Epidermal melanocyte (primary cell): ENCODE results near the gene CHFR.
"Not testable (repeated sequence)": the region's sequence is repeated elsewhere in the genome, so short reads cannot be mapped to it uniquely, and the experiment has no call there.

Source experiments
- DNase-seq: peaks from one replicate; pipeline ENCODE4 v3.0.0; 2011; ENCODE audit warnings: low spot score; ENCODE audit not compliant: insufficient read length

CHFR gene

GRCh38 chr12:132841151-132841550 lies 46.3 kb downstream of the CHFR start:
- DNase-seq = no peak

DNA sequence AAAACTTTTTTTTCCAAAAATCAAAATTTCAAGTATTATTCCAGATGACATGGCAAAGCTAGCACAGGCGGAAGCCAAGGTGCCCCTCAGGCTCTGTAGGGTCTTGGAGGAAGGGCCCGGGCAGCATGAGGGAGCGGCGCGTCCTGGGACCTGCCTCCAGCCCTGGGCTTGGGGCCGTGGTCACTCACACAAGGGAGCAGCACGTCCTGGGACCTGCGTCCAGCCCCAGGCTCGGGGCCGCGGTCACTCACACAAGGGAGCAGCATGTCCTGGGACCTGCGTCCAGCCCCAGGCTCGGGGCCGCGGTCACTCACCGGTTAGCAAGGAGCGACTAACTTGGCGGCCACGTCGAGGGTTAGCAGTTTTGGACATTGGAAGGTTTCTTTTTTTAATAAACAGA lies 46.9 kb downstream of the CHFR start:
- no peak for DNase-seq

DNA sequence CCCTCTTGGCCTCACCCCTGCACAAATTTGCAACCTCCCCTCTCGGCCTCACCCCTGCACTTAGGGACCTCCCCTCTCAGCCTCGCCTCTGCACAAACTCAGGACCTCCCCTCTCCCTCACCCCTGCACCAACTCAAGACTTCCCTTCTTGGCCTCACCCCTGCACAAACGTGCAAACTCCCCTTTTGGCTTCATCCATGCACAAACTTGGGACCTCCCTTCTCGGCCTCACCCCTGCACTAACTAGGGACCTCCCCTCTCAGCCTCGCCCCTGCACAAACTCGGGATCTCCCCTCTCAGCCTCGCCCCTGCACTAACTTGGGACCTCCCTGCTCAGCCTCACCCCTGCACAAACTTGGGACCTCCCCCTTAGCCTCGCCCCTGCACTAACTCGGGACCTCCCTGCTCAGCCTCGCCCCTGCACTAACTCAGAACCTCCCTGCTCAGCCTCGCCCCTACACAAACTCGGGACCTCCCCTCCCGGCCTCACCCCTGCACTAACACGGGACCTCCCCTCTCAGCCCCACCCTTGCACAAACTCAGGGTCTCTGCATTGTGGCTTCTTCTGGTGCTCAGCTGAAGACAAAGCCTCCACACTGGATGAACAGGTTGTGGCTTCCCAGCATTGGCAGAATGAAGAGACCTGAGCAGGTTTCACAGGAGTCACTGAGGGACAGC lies 47.7 kb downstream of the CHFR start:
- no peak for DNase-seq

GRCh38 chr12:132838410-132839080 lies 48.9 kb downstream of the CHFR start:
- no peak for DNase-seq

DNA sequence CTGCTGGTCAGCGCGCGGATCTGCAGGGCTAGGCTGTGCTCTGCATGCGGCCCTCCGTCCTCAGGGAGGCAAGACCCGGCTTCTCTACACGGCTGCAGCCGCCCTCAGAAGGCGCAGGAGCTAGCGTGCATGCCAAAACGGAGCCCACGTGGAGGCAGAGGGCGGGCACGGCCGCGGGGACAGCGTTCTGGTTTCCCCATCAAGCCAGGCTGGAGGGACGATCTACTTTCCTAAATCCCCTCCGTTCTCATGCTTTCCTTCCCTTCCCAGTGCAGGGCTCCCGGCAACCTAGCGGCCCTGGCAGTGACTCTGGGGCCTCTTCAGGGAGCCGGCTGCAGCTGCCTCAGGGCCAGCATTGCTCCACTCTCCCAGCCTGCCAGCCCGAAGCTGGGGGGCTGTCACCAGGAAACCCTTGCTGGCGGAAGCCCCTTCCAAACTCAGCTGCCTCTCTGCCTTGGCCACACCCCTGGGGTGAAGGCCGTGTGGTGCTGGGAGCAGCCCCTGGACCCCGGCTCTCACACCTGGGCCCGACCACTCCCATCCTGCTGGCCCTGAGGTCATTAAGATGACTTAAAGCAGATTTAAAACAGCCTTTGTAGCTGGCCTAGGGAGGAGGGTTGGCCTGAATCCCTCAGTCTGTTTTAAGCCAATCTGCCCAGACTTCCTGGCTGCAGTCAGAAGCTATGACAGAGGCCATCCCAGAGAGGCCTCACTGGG lies 49.6 kb downstream of the CHFR start:
- no peak for DNase-seq

DNA sequence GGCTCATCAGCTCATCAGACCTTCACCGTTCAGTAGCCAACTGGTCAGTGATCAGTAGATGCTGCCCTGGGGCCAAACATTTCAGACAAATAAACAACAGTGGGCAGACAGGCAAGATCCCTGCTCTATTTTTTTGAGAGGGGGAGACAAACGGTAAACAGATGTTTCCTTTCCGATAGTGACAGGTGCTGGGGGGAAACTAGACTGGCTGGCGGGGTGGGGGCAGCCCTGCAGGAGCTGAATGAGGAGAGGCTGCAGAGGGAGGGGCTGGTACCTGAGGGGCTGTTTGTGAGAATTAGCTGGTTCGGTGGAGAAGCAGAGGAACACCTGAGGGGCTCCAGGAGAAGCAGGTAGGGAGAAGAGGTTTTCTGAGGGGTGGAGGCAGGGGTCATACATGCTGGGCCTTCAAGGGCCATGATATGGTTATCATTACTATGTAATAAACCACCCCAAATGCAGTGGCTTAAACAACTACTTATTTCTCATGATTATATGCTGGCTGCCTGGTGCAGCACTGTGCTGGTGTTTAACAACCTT lies 50.5 kb downstream of the CHFR start:
- DNase-seq = no peak

DNA sequence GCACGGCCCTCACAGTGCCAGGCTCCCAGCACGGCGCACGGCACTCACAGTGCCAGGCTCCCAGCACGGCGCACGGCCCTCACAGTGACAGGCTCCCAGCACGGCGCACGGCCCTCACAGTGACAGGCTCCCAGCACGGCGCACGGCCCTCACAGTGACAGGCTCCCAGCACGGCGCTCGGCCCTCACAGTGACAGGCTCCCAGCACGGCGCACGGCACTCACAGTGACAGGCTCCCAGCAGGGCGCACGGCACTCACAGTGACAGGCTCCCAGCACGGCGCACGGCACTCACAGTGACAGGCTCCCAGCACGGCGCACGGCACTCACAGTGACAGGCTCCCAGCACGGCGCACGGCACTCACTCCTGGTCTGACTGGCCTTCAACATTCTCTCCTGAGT lies 51.2 kb downstream of the CHFR start:
- DNase-seq = not testable (repeated sequence)

- DNase-seq = no peak
Observed at GRCh38 chr12:132835076-132836025, 52.1 kb downstream of the CHFR start.

DNA sequence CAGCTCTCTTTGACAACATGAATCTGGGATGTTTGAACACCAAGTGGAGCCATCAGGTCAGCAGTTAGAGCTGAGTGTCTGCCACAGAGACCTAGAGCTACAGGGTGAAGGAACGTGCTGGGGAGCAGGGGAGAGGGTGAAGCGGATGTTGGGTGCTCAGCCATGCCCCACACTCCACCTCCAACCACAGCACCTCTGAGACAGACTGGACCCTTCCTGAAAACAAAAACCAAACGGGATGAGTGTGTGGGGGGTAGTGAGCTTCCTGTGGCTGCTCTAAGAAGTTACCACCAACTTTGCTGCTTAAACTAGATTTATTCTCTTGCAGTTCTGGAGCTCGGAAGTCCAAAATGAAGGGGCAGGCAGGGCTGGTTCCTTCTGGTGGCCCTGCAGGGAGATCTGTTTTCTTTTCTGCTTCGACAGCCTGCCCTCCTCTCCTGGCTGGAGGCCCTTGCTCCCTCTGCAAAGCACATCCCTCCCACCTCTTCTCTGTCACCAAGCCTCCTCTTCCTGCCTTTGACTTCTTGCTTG lies 53.2 kb downstream of the CHFR start:
- DNase-seq = no peak

DNA sequence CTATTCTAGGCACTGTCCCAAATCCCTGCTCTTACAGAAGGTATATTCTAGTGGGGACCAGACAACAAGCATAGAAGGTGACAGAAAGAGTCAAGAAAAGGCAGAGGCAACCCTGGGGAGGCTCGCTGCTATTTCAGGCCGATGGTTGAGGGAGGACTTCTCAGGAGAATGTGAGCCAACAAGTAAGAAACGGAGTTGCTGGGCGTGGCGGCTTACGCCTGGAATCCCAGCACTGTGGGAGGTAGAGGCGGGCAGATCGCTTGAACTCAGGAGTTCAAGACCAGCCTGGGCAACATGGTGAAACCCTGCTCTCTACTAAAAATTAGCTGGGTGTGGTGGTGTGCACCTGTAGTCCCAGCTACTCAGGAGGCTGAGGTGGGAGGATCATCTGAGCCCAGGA lies 54.1 kb downstream of the CHFR start:
- DNase-seq = no peak

- no peak for DNase-seq
Observed at GRCh38 chr12:132831771-132832170, 55.6 kb downstream of the CHFR start.

DNA sequence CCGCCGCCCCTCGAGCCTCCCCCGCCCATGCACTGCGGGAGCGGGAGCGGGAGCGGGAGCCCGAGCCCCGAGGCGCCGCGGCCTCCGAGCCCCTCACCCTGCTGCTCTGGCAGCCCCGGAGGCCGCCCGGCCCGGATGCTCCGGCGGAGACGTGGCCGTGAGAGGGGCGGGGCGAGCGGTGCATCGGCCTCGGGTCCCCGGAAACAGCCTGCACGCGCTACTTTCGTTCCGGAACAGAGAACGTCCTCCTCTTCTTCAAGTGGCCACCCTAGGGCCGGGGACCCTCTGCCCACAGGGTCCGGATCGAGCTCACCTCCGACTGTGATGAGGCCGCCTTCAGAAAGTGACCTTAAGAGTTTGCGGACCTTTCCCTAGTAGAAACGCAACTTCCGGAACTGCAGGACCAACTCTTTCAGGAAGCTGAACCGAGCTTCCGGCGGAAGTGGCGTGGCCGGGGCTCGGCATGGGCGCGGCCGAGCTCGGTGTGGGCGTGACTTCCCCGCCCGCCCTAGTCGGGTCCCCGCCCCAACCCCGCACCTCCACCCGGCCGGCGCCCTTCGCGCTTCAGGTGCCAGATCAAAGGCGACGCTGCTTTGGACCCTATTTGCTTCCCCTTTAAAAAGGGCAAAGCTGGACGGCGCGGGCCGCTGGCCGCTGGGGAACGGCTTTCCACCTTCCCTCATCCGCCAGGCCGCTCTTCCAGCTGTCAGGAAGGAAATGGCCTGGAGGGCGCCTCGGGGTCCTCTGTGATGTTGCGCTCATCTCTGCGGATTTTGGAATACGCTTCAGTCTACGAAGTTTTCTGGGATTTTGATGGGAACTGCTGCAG lies 58.5 kb downstream of the CHFR start, which contains the start of gene GOLGA3:
TSS of gene GOLGA3 (minus strand) at position 164 of the 829 bp plus-strand sequence. CDS start 6,741 bp downstream, outside the sequence.
- DNase-seq = peak; percentile 97

DNA sequence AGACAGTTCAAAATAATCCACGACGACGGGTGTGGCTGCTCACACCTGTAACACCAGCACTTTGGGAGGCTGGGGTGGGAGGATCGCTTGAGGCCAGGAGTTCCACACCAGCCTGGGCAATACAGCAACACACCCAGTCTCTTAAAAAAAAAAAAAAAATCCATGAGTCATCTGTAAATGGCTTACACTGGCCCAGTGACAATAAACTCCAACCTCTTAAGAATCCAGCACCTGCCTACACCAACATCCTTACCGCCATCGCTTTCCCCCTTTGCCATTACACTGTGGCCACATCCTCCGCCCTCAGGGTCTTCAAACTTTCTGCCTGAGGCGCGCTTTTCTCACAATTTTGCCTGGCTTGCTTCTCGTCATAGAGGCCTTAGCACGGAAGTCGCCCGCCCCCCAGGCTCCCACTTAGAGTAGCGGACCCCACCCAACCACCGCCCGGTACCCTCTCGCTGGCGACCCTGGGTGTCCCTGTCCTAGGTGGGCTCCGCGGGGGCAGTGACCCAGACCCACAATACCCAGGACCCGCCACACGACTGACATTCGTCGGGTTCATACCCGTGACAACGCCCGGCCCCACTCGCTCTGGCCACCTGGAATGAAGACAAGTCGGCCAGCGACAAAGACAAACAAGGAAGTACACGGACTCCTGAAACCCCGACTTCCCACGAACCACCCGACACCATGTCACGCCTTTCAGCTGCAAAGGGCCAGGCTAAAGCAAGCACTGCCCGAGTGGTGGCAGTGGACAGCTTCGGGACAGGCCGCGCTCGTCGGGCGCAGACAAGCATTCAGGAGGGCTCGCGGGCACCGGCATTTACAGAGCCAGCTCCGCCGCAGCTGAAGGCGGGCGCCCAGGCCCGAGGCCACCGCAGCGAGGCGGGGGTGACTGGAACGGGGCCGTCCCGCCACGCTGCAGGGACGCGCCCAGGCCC lies 59.4 kb downstream of the CHFR start:
- DNase-seq = peak; percentile 40

DNA sequence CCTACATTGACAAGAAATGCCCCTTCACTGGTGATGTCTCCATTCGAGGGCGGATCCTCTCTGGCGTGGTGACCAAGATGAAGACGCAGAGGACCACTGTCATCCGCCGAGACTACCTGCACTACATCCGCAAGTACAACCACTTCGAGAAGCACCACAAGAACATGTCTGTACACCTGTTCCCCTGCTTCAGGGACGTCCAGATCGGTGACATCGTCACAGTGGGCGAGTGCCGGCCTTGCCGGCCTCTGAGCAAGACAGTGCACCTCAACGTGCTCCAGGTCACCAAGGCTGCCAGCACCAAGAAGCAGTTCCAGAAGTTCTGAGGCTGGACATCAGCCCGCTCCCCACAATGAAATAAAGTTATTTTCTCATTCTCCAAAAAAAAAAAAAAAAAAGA lies 61.5 kb downstream of the CHFR start:
- no peak for DNase-seq

- no peak for DNase-seq
Observed at GRCh38 chr12:132825089-132825488, 62.3 kb downstream of the CHFR start.

- no peak for DNase-seq
Observed at GRCh38 chr12:132824053-132824452, 63.4 kb downstream of the CHFR start.

- DNase-seq = no peak
Observed at GRCh38 chr12:132818562-132818961, 68.8 kb downstream of the CHFR start.

GRCh38 chr12:132814232-132814631 lies 73.2 kb downstream of the CHFR start:
- no peak for DNase-seq

DNA sequence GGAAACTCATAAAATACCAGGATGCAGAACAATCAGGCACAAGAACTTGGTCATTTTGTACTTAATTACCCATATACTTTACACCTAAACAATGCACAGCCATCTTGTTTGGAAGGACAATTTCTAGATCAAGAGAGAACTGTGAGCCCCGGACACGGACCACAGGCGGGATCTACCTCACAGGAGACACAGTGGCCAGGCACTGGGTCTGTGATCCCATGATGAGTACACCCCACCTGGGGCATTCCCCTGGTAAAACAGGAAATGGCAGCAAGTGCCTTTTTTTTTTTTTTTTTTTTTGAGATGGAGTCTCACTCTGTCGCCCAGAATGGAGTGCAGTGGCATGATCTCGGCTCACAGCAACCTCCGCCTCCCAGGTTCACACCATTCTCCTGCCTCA lies 74.0 kb downstream of the CHFR start:
- DNase-seq = no peak
